Psoas muscle (tissue), 8 donors: ENCODE measurements around the gene SLC26A5. TPM values are rescaled to one million over a fixed set of nuclear protein-coding genes. Genes with fewer than 3 reads are reported as not detected.

Experiments used
- ATAC-seq, 4 donors: fragments of 200-7000 bp; cut with Tn5 transposase; one replicate each; pipeline ENCODE4 v1.9.1; 2020; ENCODE audit warnings: moderate library complexity in 3 of 4, mild to moderate bottlenecking in 2 of 4
- DNase-seq, 2 donors: peaks; one replicate each; pipeline ENCODE4 v3.0.0-alpha.2; 2020
- H3K27ac ChIP-seq: fragments of 200-600 bp; one replicate; pipeline ENCODE4 v1.8.0; 2022
- H3K27me3 ChIP-seq, 3 donors: fragments of 200-600 bp in 1 of 3; one replicate each; pipeline versions ENCODE4 v1.6.1 to v1.8.0; 2013 to 2022; ENCODE audit warnings: low read length in 2 of 3, mild to moderate bottlenecking in 2 of 3, moderate library complexity in 1 of 3; ENCODE audit not compliant: insufficient read depth in 3 of 3
- H3K36me3 ChIP-seq, 2 donors: fragments of 200-600 bp in 1 of 2; one replicate each; pipeline versions ENCODE4 v1.6.1 to v1.8.0; 2013 to 2022; ENCODE audit warnings: low read depth in 1 of 2, mild to moderate bottlenecking in 1 of 2, moderate library complexity in 1 of 2; ENCODE audit not compliant: insufficient read depth in 1 of 2
- H3K4me1 ChIP-seq: fragments of 200-600 bp; one replicate; pipeline ENCODE4 v1.8.0; 2022
- H3K4me3 ChIP-seq: fragments of 200-600 bp; one replicate; pipeline ENCODE4 v1.8.0; 2022; ENCODE audit warnings: mild to moderate bottlenecking
- H3K9me3 ChIP-seq: fragments of 200-600 bp; one replicate; pipeline ENCODE4 v1.8.0; 2022
- CTCF ChIP-seq: fragments of 200-600 bp; IDR thresholded peaks from one replicate; pipeline ENCODE4 v1.8.0; 2022; ENCODE audit warnings: antibody characterized with exemption
- WGBS, 3 donors: extraction: QIAGEN DNeasy Blood & Tissue Kit; methylation state at CpG; one replicate each; pipeline versions ENCODE4 v1.1.6 to v1.1.7; 2013; 5-methylcytosine and 5-hydroxymethylcytosine counted together
- intact Hi-C, 2 donors: fragments of 100-400 bp; cut with DNase I; formaldehyde crosslinking; loops; one replicate each; pipeline versions ENCODE4 v1.11.0 to v1.14.2; 2022
- polyA plus RNA-seq, 3 donors: library from polyadenylated mRNA; stranded (reverse); fragments of 200-250 nt; gene quantifications; one replicate each; pipeline ENCODE4 v1.2.3, GENCODE V29; 2013
- total RNA-seq, 4 donors: library from RNA; stranded (reverse); fragmentation: NEBNext Ultra II Directional in 2 of 4; extraction: Animal tissue kit (Norgen Biotek cat#: 25700) in 2 of 4; gene quantifications; one replicate each; pipeline versions ENCODE4 v1.2.1 to v1.2.4, GENCODE V29; 2021 to 2023
- donor health status: healthy with polysubstance abuse.
- donor health status: DM: no; HTN: no; CAD: no; lungs with moderate emphysema.
- donor health status: Bipolar disorder and iron deficiency.
- donor health status: healthy.
- donor health status: DM: yes; HTN: yes; CAD: no.
- donor health status: DM: no; HTN: no; CAD: no.
- donor health status: DM: no; HTN: no; CAD: no.
- donor health status: DM: yes; HTN: yes; CAD: no.

The SLC26A5 gene
- total and polyA plus RNA-seq, 7 donors: not detected

- intact Hi-C loops: no loop called here
Observed at GRCh38 chr7:103380395-103381191, 65.4 kb downstream of the SLC26A5 start.

DNA sequence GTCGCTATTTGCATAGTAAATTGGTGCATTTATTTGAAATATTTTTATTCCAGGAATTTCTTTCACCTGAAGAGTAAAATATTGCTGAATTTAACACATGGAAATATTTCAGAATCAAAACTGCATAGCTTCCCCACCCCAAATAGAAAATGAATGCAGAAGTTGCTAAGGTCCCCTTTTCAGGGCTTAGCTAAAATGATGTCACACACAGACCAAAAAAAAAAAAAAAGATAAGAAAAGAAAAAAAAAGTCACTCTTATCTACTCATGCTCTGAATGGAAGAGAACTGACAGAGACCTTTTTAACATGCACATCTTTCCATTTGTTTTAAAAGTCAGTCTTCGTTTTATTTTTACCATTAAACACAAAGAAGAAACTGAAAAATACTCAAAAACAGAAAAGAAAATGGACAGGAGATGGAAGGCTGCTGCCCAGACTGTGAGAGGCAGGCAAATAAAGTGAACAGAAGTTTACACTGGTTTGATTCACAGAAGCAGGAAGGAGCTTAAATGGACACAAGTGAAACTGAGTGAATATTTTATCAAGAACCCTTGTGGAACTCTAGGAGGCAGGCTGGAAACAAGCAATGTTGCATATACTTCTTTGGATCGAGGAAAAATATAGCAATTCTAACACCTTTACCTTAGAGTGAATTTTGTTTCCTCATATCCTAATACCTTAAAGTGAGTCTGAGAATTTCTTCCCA is 66.6 kb downstream of the SLC26A5 start:
- Histone ChIP-seq H3K27me3 (peaks cover 0 to 13% (median 0%) of the 10 kb centered on the region in 3 donors), H3K4me3 (no peak overlapping the region), H3K27ac (no peak overlapping the region), H3K4me1 (no peaks in the 10 kb centered on the region), H3K9me3 (no peaks in the 10 kb centered on the region), H3K36me3 (no peaks in the 10 kb centered on the region)
- no peak for TF ChIP-seq CTCF
- intact Hi-C loops: no loop called here
- ATAC-seq: no peak
- 67 to 77% (median 75%) methylated on average over 3 of the region's 3 CpGs for WGBS, 3 donors
- DNase-seq: no peak

More at GRCh38 chr7:103380395-103381191, 65.4 kb downstream of the SLC26A5 start:
- DNase-seq: no peak
- H3K4me1 ChIP-seq: no peaks in the 10 kb centered on the region
- no peak for TF ChIP-seq CTCF
- ATAC-seq: no peak
- no peak overlapping the region for H3K27ac ChIP-seq
- H3K27me3 ChIP-seq: peaks cover 0 to 13% (median 0%) of the 10 kb centered on the region in 3 donors
- no peaks in the 10 kb centered on the region for H3K36me3 ChIP-seq
- no peaks in the 10 kb centered on the region for H3K9me3 ChIP-seq
- no peak overlapping the region for H3K4me3 ChIP-seq
- 78 to 83% (median 83%) methylated on average over 5 of the region's 5 CpGs for WGBS, 3 donors

DNA sequence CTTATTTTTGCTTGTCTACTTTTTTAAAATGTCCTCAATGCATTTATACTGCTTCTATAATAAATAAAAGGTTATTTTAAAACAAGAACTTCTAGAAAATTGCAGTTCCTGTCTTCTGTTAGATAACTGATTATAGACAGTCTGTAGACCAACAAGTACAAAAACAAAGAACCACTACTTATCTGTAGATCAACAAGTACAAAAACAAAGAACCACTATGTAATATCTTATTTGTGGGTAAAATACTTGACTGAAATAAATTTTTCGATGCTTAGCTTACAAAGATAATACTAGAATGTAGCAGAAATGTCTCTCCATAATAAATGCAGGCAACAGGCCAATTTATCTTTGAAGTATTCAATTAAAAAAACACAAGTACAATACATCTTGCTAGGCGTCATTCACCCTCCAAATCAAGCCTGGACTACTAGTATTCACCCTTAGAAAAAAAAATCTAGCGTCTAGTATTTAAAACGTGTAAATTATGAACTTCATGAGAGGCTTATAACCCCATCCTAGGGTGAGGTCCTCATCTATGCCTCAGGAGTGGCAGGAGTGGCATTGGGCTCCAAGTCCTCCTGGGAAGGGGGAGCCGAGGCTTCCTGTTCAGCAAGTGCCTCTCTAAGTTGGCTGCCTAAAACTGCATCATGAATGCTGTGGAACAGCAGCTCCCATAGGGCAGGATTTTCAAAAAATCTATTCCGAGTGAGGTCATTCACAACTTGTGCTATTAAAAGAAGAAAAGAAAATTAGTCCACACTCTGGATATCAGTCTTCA is 72.0 kb downstream of the SLC26A5 start:
- Histone ChIP-seq H3K27ac (no peak overlapping the region), H3K9me3 (no peaks in the 10 kb centered on the region), H3K4me3 (no peak overlapping the region), H3K27me3 (peaks cover 0 to 7% (median 0%) of the 10 kb centered on the region in 3 donors), H3K36me3 (peaks cover 0 to 11% of the 10 kb centered on the region in 2 donors), H3K4me1 (no peaks in the 10 kb centered on the region)
- TF ChIP-seq CTCF: no peak
- 50 to 61% (median 54%) methylated on average over 6 of the region's 6 CpGs for WGBS, 3 donors
- ATAC-seq (no peak), DNase-seq (no peak)
- intact Hi-C loops: no loop called here

- Histone ChIP-seq H3K27me3 (no peaks in the 10 kb centered on the region), H3K36me3 (peaks cover 13 to 57% of the 10 kb centered on the region in 2 donors), H3K4me3 (no peak overlapping the region), H3K27ac (no peak overlapping the region), H3K4me1 (no peaks in the 10 kb centered on the region), H3K9me3 (no peaks in the 10 kb centered on the region)
- no peak for TF ChIP-seq CTCF
- ATAC-seq: no peak
- intact Hi-C loops: no loop called here
- WGBS, 3 donors: 95 to 96% (median 96%) methylated on average over 5 of the region's 5 CpGs
- no peak for DNase-seq
Observed at GRCh38 chr7:103369432-103369831, 76.6 kb downstream of the SLC26A5 start.
